Astrocyte of the spinal cord (primary cell): Measurements from ENCODE around the gene POLD1.

ENCODE experiments used
- DNase-seq: peaks from one replicate; pipeline ENCODE4 v3.0.0; 2011; ENCODE audit warnings: low read depth, low spot score
- H3K4me3 ChIP-seq: 2 replicates; pipeline ENCODE4 v1.5.1; 2011; ENCODE audit warnings: low read depth, mild to moderate bottlenecking, low read length, moderate library complexity
- CTCF ChIP-seq: IDR thresholded peaks from 2 replicates; pipeline ENCODE4 v1.5.1; 2012; ENCODE audit warnings: low read depth, mild to moderate bottlenecking, low read length, inconsistent platforms
- in situ Hi-C: cut with HindIII; loops from 2 replicates; pipeline ENCODE4 v1.10.0; 2017; ENCODE audit warnings: low sequenced_read_pairs

The POLD1 gene

GRCh38 chr19:50419022-50419579 lies 35.0 kb downstream of the POLD1 start:
- no peak for DNase-seq
- H3K4me3 ChIP-seq: no peak overlapping the region
- in situ Hi-C loops: no loop called here
- no peak for TF ChIP-seq CTCF

- H3K4me3 ChIP-seq: no peak overlapping the region
- DNase-seq: no peak
- in situ Hi-C loops: no loop called here
- TF ChIP-seq CTCF: no peak
Observed at GRCh38 chr19:50419580-50420035, 35.5 kb downstream of the POLD1 start.

- DNase-seq: no peak
- no peak for TF ChIP-seq CTCF
- no peak overlapping the region for H3K4me3 ChIP-seq
- in situ Hi-C loops: no loop called here
Observed at GRCh38 chr19:50420127-50420526, 36.0 kb downstream of the POLD1 start.

- no peak for TF ChIP-seq CTCF
- in situ Hi-C loops: no loop called here
Observed at GRCh38 chr19:50420808-50421207, 36.7 kb downstream of the POLD1 start.

GRCh38 chr19:50422397-50423278 lies 38.5 kb downstream of the POLD1 start:
- TF ChIP-seq CTCF: no peak
- H3K4me3 ChIP-seq: no peak overlapping the region
- in situ Hi-C loops: no loop called here
- no peak for DNase-seq

More at GRCh38 chr19:50420808-50421207, 36.7 kb downstream of the POLD1 start:
- no peak for DNase-seq
- no peak overlapping the region for H3K4me3 ChIP-seq

- in situ Hi-C loops: no loop called here
- DNase-seq: no peak
- H3K4me3 ChIP-seq: no peak overlapping the region
- TF ChIP-seq CTCF: no peak
Observed at GRCh38 chr19:50423279-50424113, 39.3 kb downstream of the POLD1 start.
